ENCODE results near the gene MRPL39.

MRPL39 gene

GRCh38 chr21:25583370-25584130, 23.7 kb downstream of the MRPL39 start:
- Mint-ChIP-seq H3K4me3 (no peak overlapping the region), H3K27me3 (no peaks in the 10 kb centered on the region), H3K4me1 (peaks cover 17% of the 10 kb centered on the region), H3K27ac (no peak overlapping the region), H3K36me3 (peaks cover 38% of the 10 kb centered on the region), H3K9me3 (no peaks in the 10 kb centered on the region)
- CTCF ChIA-PET = interaction anchor here (1.0 to 1.3 kb wide), 2 partner anchors 7 to 25 kb away, joined by 3 read pairs; no protein-coding TSS in a partner anchor
- no peak for DNase-seq

GRCh38 chr21:25582888-25583287, 24.4 kb downstream of the MRPL39 start:
- H3K27me3 Mint-ChIP-seq = no peaks in the 10 kb centered on the region
- no peak overlapping the region for H3K4me3 Mint-ChIP-seq
- peaks cover 43% of the 10 kb centered on the region for H3K36me3 Mint-ChIP-seq
- H3K4me1 Mint-ChIP-seq = peaks cover 23% of the 10 kb centered on the region
- H3K9me3 Mint-ChIP-seq = no peaks in the 10 kb centered on the region
- DNase-seq = no peak
- CTCF ChIA-PET = interaction anchor here (1.0 kb wide), 1 partner anchor 26 kb away, joined by 3 read pairs; no protein-coding TSS in a partner anchor
- no peak overlapping the region for H3K27ac Mint-ChIP-seq

- no peak overlapping the region for H3K4me3 Mint-ChIP-seq
- H3K36me3 Mint-ChIP-seq = peaks cover 44% of the 10 kb centered on the region
- no peaks in the 10 kb centered on the region for H3K9me3 Mint-ChIP-seq
- no peak for DNase-seq
- CTCF ChIA-PET = no interaction called here
- no peaks in the 10 kb centered on the region for H3K27me3 Mint-ChIP-seq
- H3K4me1 Mint-ChIP-seq = peaks cover 29% of the 10 kb centered on the region
- no peak overlapping the region for H3K27ac Mint-ChIP-seq
These were observed 25.0 kb downstream of the MRPL39 start for GRCh38 chr21:25582164-25582790.

GRCh38 chr21:25581582-25581981, 25.7 kb downstream of the MRPL39 start:
- peaks cover 29% of the 10 kb centered on the region for H3K4me1 Mint-ChIP-seq
- H3K27me3 Mint-ChIP-seq = no peaks in the 10 kb centered on the region
- CTCF ChIA-PET = no interaction called here
- H3K9me3 Mint-ChIP-seq = no peaks in the 10 kb centered on the region
- no peak overlapping the region for H3K4me3 Mint-ChIP-seq
- peaks cover 42% of the 10 kb centered on the region for H3K36me3 Mint-ChIP-seq
- no peak for DNase-seq
- H3K27ac Mint-ChIP-seq = no peak overlapping the region

- DNase-seq = no peak
- peaks cover 43% of the 10 kb centered on the region for H3K36me3 Mint-ChIP-seq
- no peak overlapping the region for H3K4me3 Mint-ChIP-seq
- H3K9me3 Mint-ChIP-seq = no peaks in the 10 kb centered on the region
- H3K27ac Mint-ChIP-seq = no peak overlapping the region
- H3K4me1 Mint-ChIP-seq = peaks cover 29% of the 10 kb centered on the region
- CTCF ChIA-PET = no interaction called here
- H3K27me3 Mint-ChIP-seq = no peaks in the 10 kb centered on the region
These were observed 26.4 kb downstream of the MRPL39 start for GRCh38 chr21:25580912-25581260.

GRCh38 chr21:25579226-25580013, 27.9 kb downstream of the MRPL39 start:
- Mint-ChIP-seq H3K36me3 (peaks cover 44% of the 10 kb centered on the region), H3K27me3 (no peaks in the 10 kb centered on the region), H3K4me1 (peaks cover 39% of the 10 kb centered on the region), H3K27ac (no peak overlapping the region), H3K9me3 (no peaks in the 10 kb centered on the region), H3K4me3 (no peak overlapping the region)
- no peak for DNase-seq
- CTCF ChIA-PET = interaction anchor here (0.8 kb wide), 1 partner anchor 17 kb away, joined by 3 read pairs; no protein-coding TSS in a partner anchor

DNA sequence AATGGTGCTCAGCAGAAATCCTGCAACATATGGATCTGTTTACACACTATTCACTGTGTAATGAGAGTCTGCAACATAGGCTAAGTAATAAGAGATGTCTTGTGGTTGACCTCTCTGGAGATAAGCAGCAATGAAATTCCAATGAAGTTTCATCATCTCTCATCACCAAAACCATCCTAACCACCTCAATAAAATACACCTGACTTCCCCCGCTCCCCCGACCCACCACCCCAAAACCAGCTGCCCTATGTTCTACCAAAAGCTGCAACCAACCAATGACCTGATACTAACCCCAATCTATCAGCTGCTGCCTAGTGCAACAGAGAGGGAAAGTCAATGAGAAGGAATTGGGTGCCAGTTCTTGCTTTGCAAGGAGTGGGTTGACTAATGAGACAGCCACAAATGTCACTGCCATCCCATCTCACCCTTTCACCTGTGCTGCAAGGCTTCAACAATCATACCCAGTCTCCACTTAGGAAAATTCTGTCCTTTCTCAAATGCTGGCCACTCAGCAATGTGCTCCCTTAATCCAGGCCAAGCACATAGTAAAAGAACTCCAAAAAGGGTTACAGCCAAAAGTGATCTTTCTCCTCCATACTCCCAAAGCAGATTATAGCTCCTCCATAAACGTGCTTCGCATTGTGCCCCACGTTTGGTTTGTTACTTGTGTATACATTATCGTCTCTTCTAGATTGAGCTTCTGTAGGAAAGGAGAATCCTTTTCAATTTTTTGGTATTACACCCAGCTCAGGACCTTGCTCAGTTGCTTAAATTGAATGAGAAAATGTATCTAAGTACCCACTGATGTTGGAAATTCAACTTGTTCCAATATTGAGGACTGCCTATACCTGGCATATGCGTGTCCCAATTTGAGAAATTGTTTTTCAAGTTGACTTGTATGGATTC, 29.0 kb downstream of the MRPL39 start:
- CTCF ChIA-PET = interaction anchor here (0.8 kb wide), 1 partner anchor 16 kb away, joined by 3 read pairs; no protein-coding TSS in a partner anchor
- peaks cover 45% of the 10 kb centered on the region for H3K4me1 Mint-ChIP-seq
- no peaks in the 10 kb centered on the region for H3K9me3 Mint-ChIP-seq
- H3K27ac Mint-ChIP-seq = no peak overlapping the region
- H3K36me3 Mint-ChIP-seq = peaks cover 41% of the 10 kb centered on the region
- no peaks in the 10 kb centered on the region for H3K27me3 Mint-ChIP-seq
- DNase-seq = no peak
- H3K4me3 Mint-ChIP-seq = no peak overlapping the region

- no peak overlapping the region for H3K27ac Mint-ChIP-seq
- CTCF ChIA-PET = no interaction called here
- no peak for DNase-seq
- H3K36me3 Mint-ChIP-seq = peaks cover 40% of the 10 kb centered on the region
- no peaks in the 10 kb centered on the region for H3K9me3 Mint-ChIP-seq
- peaks cover 48% of the 10 kb centered on the region for H3K4me1 Mint-ChIP-seq
- H3K4me3 Mint-ChIP-seq = no peak overlapping the region
- no peaks in the 10 kb centered on the region for H3K27me3 Mint-ChIP-seq
These were observed 29.7 kb downstream of the MRPL39 start for GRCh38 chr21:25577424-25578055.

DNA sequence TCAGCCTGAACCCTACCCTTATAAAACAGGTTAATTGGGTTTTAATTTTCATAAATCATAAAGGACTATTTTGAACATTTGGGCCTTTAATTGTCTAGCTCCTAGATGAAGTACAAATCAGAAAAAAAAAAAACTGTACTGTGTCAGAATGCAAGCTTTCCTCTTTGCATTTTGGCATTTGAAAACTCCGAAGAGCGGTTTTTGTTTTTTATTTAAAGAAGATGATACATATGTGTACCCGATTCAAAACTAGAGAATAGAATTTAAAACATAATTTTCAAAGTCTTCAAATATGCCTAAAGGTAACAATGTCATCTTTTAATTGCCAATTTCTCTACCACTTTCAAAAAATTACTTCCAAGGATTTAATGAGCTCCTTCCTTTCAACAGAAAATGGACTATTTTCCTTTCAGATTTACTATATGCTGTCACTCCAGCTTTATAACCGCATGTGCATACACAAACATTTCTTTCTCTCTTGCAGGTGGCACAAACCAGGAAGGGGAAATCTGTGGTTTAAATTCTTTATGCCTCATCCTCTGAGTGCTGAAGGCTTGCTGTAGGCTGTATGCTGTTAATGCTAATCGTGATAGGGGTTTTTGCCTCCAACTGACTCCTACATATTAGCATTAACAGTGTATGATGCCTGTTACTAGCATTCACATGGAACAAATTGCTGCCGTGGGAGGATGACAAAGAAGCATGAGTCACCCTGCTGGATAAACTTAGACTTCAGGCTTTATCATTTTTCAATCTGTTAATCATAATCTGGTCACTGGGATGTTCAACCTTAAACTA, 33.7 kb downstream of the MRPL39 start:
- DNase-seq = peak; percentile 36
- no peaks in the 10 kb centered on the region for H3K27me3 Mint-ChIP-seq
- H3K36me3 Mint-ChIP-seq = peaks cover 48% of the 10 kb centered on the region
- H3K4me1 Mint-ChIP-seq = peaks cover 60% of the 10 kb centered on the region
- H3K4me3 Mint-ChIP-seq = peak overlapping the region; percentile 70
- H3K9me3 Mint-ChIP-seq = no peaks in the 10 kb centered on the region
- CTCF ChIA-PET = interaction anchor here (3.0 kb wide), 1 partner anchor 9 kb away, joined by 9 read pairs; no protein-coding TSS in a partner anchor
- peak overlapping the region; percentile 96 for H3K27ac Mint-ChIP-seq

DNA sequence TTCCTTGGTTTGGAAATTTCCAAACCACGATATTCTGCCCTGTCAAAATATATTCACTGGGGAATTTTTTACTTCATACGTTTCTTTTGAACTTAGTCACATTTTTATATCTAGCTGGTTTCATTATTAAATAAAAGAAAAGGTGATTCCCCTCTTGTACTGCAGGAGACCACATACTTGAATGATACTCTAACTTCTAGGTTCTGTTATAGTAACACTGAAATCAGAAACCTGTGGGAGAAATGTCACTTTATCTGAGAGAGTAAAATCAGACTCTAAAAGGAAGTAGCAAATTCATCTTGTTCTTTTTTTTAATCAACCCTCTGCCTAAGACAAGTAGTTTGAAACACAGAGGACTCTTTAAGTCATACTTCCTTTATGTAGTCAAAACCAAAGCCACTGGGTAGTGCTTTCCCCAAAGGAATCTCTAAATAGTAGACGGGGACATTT, 34.4 kb downstream of the MRPL39 start:
- Mint-ChIP-seq H3K4me1 (peaks cover 58% of the 10 kb centered on the region), H3K27me3 (no peaks in the 10 kb centered on the region), H3K36me3 (peaks cover 43% of the 10 kb centered on the region), H3K9me3 (no peaks in the 10 kb centered on the region), H3K27ac (peak overlapping the region; percentile 96), H3K4me3 (peak overlapping the region; percentile 70)
- DNase-seq = no peak
- CTCF ChIA-PET = interaction anchor here (1.3 to 3.0 kb wide), 3 partner anchors 8 to 151 kb away, joined by 5 to 9 read pairs (median 5); no protein-coding TSS in a partner anchor

DNA sequence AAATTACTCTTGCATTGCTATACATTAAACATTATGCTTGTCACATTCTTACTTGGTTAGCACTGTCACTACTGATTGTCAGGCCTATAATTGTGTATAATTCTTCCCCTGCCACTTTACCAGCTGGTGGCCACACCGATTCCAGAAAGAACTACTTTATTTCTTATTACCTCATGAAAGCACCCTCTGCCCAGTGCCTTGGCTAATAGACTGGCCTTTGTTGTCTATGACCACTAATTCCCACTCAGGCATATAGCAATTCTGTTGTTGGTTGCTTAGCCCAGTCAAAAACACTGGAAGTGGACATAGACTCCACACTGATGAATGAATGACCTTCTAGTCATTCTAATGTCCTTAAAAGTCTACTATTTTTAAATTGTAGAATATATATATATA, 35.6 kb downstream of the MRPL39 start:
- CTCF ChIA-PET = interaction anchor here (1.3 to 1.9 kb wide), 2 partner anchors 9 to 150 kb away, joined by 5 read pairs; no protein-coding TSS in a partner anchor
- H3K27ac Mint-ChIP-seq = no peak overlapping the region
- peaks cover 62% of the 10 kb centered on the region for H3K4me1 Mint-ChIP-seq
- DNase-seq = no peak
- no peaks in the 10 kb centered on the region for H3K9me3 Mint-ChIP-seq
- no peaks in the 10 kb centered on the region for H3K27me3 Mint-ChIP-seq
- H3K4me3 Mint-ChIP-seq = no peak overlapping the region
- peaks cover 46% of the 10 kb centered on the region for H3K36me3 Mint-ChIP-seq

DNA sequence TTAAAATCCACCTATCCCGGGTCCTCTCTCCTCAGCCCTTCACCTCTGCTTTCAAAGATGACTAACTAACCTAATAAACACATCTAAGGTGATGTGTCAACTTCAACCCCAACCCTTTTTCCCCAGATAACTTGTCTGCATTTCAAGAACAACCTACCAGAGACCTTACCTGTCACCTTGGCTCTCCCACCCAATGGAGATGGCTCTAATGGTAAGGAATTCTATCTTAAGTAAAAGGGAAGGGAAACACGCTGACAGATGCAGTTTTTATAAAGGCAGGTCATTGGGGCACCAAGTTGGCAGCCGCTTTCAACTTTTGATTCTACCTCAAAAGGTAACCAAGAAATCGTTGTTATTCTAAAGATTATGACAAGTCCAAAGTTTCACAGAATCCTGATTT, 37.6 kb downstream of the MRPL39 start:
- Mint-ChIP-seq H3K27me3 (no peaks in the 10 kb centered on the region), H3K4me3 (no peak overlapping the region), H3K36me3 (peaks cover 43% of the 10 kb centered on the region), H3K4me1 (peaks cover 71% of the 10 kb centered on the region), H3K9me3 (no peaks in the 10 kb centered on the region), H3K27ac (peak overlapping the region; percentile 1)
- CTCF ChIA-PET = interaction anchor here (1.6 to 3.0 kb wide), 2 partner anchors 108 to 148 kb away, joined by 3 to 32 read pairs; no protein-coding TSS in a partner anchor
- DNase-seq = no peak
